T-helper 22 cell (primary cell): ENCODE results near the gene AMFR.

ENCODE experiments used
- DNase-seq: peaks from one replicate; pipeline ENCODE4 v3.0.0-alpha.2; 2020; ENCODE audit warnings: low read depth

AMFR gene

GRCh38 chr16:56330476-56330875 is 94.9 kb downstream of the AMFR start:
- DNase-seq: no peak

DNA sequence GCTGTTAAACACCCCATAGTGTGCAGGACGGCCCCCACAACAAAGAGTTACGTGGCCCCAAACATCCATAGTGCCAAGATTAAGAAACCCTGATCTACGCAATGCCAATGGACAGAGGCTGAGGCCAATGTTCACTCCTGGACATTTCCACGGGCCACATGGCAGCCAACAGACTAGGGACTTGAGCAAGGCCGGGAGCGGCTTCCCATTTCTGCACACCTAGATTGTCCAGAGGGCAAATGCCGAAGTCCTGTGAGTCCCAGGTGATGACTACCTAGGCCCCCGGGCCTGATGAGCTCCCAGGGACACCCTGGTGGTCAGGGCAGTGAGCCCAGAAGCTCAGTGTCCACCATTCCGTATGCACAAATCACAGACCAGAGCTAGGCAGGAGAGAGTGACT is 95.5 kb downstream of the AMFR start:
- DNase-seq: no peak

GRCh38 chr16:56328276-56329022 is 96.9 kb downstream of the AMFR start:
- DNase-seq: no peak

- DNase-seq: no peak
Measured at GRCh38 chr16:56327929-56328258, 97.5 kb downstream of the AMFR start.

GRCh38 chr16:56327071-56327928 is 98.0 kb downstream of the AMFR start:
- no peak for DNase-seq

DNA sequence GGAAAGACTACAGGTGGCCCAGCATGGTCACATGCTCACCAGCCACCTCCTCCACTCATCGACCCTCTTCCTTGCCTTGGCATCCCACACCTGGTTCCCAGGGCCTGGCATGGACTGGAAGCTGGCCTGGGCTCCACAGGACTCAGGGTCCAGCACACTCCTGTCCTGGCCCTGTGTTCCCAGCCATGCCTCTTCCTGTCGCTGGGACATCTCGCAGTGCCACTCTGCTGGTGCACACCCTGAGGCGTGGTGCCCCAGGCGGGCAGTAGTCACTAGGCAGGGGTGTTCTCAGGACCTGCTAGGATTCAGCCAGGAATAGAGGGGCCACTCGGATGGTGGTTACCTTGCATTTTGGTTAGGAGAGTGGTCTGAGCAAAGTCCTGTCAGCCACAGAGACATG is 99.4 kb downstream of the AMFR start:
- DNase-seq: no peak

GRCh38 chr16:56324406-56324805 is 100.9 kb downstream of the AMFR start:
- no peak for DNase-seq

DNA sequence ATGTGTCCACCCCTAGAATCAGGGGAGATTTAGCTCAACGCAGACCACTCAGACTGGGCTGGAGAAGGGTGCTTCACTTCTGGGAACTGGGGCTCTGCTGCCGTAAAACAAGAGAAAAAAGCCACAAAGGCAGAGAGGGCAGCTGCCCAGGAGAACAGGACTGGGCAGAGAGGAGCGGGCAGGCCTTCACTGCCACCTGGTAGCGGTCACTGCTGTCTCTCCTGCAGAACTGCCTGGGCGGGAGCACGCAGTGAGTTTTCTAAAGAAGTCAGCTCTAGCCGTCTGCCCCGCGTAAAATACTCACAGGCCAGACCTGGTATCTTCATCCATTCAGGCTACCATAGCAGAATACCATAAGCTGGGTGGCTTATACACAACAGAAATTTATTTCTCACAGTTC is 103.8 kb downstream of the AMFR start:
- DNase-seq: no peak

DNA sequence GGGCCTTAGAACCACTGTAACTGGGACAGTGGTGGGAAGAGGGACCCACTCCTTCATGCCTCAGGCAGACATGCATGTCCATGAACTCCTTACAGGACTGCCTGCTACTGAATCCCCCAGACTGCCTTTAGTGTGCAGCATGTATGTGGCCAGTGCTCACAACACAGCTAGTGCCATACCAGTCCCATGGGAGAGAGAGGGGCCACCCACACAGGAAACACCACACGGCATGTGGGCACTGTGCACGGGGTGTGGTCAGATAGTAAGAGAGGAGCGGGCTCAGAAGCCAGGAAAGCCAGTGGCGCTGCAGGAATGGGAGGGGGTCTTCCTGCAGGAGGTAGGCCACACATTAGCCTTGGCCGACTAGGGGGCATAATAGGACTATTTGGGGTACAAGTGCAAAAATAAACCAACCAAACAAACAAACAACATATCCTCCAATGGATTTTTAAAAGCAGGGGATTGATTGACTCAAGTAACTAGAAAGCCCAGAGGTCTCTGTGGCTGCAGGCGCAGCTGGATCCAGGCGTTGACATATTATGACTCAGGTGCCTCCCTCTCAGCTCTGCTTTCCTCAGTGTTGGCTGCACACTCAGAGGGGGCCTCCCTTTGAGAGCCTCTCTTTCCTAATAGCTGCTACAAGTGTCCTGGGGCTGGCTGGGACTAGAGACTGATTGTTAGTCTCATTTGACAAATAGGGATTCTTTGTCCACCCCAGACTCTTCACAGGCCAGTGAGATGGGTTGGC is 104.4 kb downstream of the AMFR start:
- no peak for DNase-seq

GRCh38 chr16:56320056-56320455 is 105.3 kb downstream of the AMFR start:
- DNase-seq: no peak

- DNase-seq: no peak
Measured at GRCh38 chr16:56319376-56319775, 106.0 kb downstream of the AMFR start.

GRCh38 chr16:56318827-56319140 is 106.6 kb downstream of the AMFR start:
- no peak for DNase-seq

DNA sequence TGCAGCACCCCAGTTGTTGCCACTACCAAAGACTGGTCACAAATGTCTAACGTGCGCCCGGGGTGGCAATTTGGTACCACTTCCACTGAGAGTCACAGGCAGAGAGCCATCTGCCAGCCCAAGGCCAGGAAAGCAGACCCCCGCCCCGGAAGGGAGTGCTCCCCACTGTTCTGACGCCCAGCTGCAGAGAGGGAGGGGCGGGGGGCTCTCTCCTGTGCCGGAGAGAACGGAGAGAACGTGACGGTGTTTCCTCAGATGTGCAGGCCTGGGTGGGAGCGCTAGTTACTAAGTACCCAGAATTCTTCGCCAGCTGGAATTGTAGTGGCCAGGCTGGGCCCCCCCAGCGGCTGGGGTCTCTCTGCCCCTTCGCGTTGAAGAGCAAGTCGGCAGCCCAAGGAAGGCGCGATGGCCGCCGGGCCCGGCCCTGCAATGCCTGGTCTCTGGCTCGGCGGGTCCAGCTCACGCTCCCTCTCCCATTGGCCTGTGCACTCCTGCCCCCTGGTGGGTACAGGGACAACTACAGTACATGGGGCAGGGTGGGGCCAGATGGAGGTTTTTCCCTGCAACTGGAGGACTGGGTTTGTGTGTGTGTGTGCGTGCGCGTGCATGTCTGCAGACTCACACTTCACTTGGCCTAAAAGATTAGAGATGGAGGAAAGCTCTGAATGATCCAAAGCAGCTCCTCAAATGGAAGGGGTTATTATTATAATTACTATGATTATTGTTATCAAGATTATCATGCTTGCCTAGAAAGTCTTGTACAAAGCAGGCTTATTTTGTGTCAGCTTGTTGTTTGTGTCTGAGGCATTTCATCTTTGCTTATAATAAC is 107.1 kb downstream of the AMFR start:
- peak; percentile 45 for DNase-seq

- DNase-seq: no peak
Measured at GRCh38 chr16:56316545-56316944, 108.8 kb downstream of the AMFR start.

GRCh38 chr16:56315955-56316354 is 109.4 kb downstream of the AMFR start:
- DNase-seq: no peak

GRCh38 chr16:56314244-56314850 is 111.0 kb downstream of the AMFR start:
- DNase-seq: no peak

- no peak for DNase-seq
Measured at GRCh38 chr16:56312556-56312955, 112.8 kb downstream of the AMFR start.

GRCh38 chr16:56312028-56312300 is 113.4 kb downstream of the AMFR start:
- DNase-seq: no peak
